Coronary artery (tissue), 2 donors: Measurements from ENCODE around the gene PNRC2.

Source experiments
- DNase-seq: peaks from one replicate; pipeline ENCODE4 v3.0.0-alpha.2; 2017; ENCODE audit warnings: low spot score
- H3K27ac ChIP-seq, 2 donors: fragments of 200-600 bp; sonication (generic); one replicate each; pipeline ENCODE4 v1.5.1; 2016 to 2019
- H3K4me3 ChIP-seq: fragments of 200-600 bp; sonication (generic); 2 replicates; pipeline ENCODE4 v1.5.1; 2016; ENCODE audit warnings: mild to moderate bottlenecking, moderate library complexity
- CTCF ChIP-seq: fragments of 200-600 bp; sonication (generic); IDR thresholded peaks from one replicate; pipeline ENCODE4 v1.5.1; 2019; ENCODE audit warnings: antibody characterized with exemption

Gene PNRC2

GRCh38 chr1:23995431-23995837 is 35.8 kb downstream of the PNRC2 start:
- H3K27ac ChIP-seq, result peak overlapping the region in 1 of 2 donors; percentile 13
- no peak for DNase-seq
- TF ChIP-seq CTCF, result no peak
- no peak overlapping the region for H3K4me3 ChIP-seq

- no peak overlapping the region for H3K27ac ChIP-seq
- H3K4me3 ChIP-seq, result no peak overlapping the region
- DNase-seq, result no peak
- TF ChIP-seq CTCF, result no peak
Measured at GRCh38 chr1:23996700-23997229, 37.1 kb downstream of the PNRC2 start.

- DNase-seq, result no peak
- no peak for TF ChIP-seq CTCF
- no peak overlapping the region for H3K27ac ChIP-seq
- no peak overlapping the region for H3K4me3 ChIP-seq
Measured at GRCh38 chr1:23997812-23998211, 38.2 kb downstream of the PNRC2 start.

GRCh38 chr1:23999156-23999671 is 39.6 kb downstream of the PNRC2 start:
- no peak for DNase-seq
- Histone ChIP-seq H3K4me3 (no peak overlapping the region), H3K27ac (peak overlapping the region in 1 of 2 donors; percentile 60)
- TF ChIP-seq CTCF, result no peak

- no peak for DNase-seq
- no peak overlapping the region for H3K4me3 ChIP-seq
- no peak overlapping the region for H3K27ac ChIP-seq
- TF ChIP-seq CTCF, result no peak
Measured at GRCh38 chr1:24002695-24003094, 43.1 kb downstream of the PNRC2 start.

GRCh38 chr1:24003331-24003972 is 43.8 kb downstream of the PNRC2 start:
- no peak for TF ChIP-seq CTCF
- Histone ChIP-seq H3K27ac (no peak overlapping the region), H3K4me3 (no peak overlapping the region)
- DNase-seq, result no peak

- no peak for DNase-seq
- no peak overlapping the region for H3K27ac ChIP-seq
- H3K4me3 ChIP-seq, result no peak overlapping the region
- TF ChIP-seq CTCF, result no peak
Measured at GRCh38 chr1:24004132-24004531, 44.5 kb downstream of the PNRC2 start.
